GM21515 (cell line): ENCODE results near the gene TENT5A.
"Not testable (repeated sequence)": the region's sequence is repeated elsewhere in the genome, so short reads cannot be mapped to it uniquely, and the experiment has no call there.

ENCODE experiments used
- ATAC-seq: cut with Tn5 transposase; IDR thresholded peaks from one replicate; pipeline ENCODE4 v1.9.1; 2021; ENCODE audit not compliant: unreplicated experiment

The TENT5A gene

DNA sequence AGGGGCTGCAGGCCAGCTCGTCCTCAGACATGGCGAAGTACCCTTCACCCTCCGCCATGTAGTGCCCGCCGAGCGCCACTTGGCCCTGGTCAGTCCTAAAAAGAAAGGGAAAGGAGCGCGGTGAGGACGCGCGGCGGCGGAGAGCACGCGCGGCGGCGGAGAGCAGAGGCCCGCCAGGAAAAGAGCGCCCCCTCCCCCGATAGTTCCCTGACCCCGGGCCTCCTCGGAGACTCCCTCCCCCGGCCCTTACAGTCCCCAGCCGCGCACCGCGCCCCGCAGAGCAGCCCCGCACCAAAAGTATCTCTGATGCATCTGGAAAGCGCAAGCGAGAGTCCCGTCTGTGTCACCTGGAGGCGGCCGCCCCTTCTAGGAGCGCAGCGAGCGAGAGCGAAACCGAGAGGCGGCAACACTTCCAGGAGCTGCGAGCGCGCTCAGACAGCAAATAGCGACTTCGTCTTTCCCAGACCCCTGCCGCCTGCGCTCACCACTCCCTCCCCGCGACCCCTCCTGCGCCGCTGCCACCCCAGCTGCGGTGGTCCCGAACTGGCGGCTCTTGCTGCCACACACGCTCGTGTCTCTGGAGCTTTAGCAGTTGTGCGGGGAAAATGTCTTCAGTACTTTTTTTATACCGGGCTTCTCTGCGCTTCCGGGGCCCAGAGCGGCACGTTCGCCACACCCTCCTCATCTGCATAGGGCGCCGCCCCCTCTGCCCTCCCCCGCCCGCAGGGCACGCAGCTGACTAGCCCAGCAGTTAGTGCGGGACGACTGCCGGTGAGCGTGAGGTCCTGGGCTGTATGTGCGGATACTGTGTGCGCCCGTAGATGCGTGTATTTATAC lies at the start of gene TENT5A:
Gene TENT5A, minus strand, starts transcription at position 598 of the 837 bp plus-strand sequence. Its CDS starts 540 bp downstream, at position 58.
- ATAC-seq, result peak; percentile 78

DNA sequence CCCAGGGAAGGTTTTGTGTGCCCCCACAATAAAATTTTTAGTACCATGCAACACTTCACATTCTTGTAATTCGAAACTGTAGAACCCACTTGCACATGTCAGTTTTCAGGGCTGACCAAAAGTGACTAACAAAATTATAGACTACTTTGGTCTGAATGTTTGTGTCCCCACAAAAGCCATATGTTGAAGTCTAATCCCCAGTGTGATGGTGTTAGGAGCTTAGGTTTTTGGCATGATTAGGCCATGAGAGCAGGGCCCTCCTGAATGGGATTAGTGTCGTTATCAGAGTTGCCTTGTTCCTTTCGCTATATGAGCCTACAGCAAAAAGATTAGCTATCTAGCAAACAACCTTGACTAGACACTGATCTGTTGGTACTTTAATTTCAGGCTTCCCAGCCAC lies 49.0 kb upstream of the TENT5A start:
- no peak for ATAC-seq

DNA sequence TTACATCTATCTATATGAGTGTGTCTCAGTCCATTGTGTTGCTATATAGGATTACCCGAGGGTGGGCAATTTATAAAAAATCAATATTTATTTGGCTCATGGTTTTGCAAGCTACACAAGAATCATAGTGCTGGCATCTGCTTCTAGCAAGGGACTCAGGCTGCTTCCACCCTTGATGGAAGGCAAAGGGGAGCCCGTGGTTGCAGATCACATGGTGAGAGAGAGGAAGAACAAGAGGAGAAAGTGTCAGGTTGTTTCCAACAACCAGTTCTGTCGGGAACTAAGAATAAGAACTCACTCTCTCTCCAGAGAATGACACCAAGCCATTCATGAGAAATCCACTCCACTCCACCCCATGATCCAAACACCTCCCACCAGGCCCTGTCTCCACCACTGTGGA lies 48.2 kb upstream of the TENT5A start:
- ATAC-seq, result no peak

DNA sequence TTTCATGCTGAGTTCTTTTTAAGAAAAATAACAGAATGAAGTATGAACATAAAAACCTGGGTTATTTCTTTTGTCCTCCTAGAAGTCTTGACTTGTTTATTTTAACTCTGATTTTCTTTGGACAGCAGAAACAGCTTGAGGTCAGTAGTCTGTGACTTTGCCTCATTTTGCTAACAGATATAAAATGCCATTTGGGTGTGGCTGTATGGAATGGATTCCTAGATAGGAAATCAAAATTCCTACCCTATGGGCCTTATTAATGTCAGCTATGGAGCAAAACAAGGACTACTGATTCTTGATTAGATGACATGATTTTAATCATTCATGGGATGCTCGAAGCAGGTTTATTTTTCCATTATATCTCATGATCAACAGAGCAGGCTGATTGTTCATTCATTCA lies 46.8 kb upstream of the TENT5A start:
- ATAC-seq, result no peak

DNA sequence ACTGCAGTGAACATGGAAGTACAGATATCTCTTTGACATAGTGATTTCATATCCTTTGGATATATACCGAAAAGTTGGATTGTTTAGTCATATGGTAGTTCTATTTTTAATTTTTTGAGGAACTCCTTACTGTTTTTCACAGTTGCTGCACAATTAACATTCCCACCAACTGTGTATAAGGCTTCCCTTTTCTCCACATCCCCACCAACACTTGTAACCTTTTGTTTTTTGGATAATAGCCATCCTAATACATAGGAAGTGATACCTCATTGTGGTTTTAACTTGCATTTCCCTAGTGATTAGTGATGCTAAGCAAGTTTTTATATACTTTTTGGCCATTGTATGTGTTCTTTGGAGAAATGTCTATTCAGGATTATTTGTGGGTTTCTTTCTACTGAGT lies 45.1 kb upstream of the TENT5A start:
- ATAC-seq, result no peak

DNA sequence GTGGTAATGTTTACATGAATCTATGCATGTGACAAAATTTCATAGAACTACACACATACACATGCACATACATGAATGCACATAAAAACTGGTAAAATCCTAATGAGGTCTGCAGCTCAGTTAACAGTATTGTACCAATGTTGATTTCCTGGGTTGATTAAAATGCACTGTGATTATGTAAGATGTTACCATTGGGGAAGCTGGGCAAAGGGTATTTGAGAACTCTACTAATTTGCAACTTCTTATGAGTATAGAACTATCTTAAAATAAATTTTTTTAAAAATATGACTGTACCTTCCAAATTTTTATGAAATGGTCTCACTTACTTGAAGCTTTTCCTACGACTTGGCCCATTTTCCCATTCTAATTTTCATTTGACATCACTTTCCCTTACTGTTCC lies 43.4 kb upstream of the TENT5A start:
- ATAC-seq, result no peak

DNA sequence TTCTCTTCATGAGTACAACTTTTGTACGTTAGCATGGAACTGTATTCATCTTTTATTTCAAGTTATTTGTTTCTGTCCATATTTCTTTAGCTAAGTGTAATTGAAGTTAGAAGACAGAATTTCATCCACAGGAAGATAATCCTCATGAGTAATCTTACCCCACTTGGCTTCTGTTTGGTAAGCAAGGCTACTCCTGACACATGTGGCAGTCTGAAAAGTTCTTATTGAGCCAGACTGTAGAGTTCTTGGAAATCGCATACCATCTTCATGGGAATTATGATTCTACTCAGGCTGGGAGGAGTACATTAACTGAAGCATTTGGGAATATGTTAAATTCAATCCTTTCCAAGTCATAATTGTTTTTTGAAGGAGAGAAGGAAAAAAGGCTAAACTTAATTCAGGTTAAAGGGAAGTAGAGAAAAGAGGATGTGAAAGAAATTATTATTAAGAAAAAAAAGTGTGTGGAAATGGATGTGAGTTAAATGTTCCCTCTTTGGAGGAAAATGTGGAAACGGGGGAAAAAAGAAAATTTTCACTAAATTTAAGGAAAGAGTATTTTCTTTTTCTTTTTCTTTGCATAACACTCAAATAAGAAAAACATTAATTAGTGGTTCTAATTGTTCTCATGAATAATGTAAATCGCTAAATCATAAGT lies 41.5 kb upstream of the TENT5A start:
- ATAC-seq, result no peak

DNA sequence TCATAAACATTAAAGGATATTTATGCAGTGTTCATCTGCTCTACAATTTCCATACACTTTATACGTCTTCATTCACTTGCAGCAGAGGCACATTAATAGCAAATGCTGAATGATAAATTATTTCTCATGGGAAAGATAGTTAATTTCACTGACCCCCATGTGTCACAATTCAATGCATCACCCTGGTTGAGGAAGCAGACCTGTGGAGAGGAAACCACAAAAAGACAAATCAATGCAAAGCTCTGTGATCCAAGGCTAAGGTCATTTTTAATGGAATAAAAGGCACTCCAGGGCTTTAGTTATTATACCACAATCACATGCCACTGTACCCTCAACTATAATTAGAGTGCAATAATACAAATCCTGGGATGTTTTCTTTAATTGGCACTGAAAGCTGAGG lies 40.3 kb upstream of the TENT5A start:
- ATAC-seq, result no peak

DNA sequence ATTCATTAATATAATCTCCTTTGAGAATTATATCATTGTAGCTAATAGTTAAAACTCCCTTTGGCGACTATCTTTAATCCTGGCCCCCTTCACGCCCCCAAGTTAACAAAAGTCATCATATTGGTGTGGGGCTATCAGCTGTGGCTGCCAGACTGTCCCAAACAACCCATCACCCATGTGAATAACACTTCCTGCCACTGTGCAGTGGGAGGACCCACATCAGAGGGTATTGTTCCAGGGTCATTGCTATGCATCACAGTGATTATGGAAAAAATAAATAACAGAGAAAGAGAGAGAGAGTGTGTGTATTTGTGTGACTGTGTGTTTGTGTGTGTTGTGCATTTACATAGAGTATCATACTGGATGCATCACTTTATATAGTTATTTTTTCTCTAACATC lies 39.3 kb upstream of the TENT5A start:
- ATAC-seq, result no peak

DNA sequence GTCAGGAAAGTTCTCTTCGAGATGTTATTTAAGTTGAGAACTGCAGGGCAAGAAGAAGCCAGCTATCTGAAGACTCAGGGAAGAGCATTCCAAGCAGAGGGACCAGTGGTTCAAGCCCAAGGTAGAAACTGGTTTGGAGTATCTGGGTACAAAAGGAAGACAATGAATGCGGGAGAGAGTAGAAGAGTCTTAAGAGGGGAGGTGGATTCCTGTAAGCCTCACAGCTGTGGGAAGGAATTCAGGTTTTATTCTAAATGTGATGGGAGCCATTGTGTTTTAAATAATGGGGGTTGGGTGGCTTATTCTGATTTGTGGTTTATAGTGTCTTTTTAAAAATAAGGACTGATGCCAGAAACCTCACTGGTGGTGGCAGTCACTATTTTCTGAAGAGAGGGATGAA lies 37.6 kb upstream of the TENT5A start:
- ATAC-seq, result no peak

DNA sequence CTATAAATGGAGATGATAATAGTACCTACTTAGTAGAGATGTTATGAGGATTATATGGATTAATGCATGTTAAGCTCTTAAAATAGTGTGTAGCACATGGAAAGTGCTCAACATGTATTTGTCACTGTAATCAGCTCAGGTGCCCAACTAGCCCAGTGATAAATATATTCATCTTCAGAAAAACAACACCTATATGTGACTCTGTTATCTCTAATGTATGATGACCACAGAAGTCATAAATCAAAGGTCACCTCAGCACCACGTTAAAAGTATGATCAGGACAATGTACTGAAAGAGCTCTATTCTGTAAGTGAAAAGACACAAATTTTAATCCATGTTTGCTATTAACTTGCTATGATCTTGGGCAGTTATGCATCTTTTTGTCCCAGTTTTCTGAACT lies 36.8 kb upstream of the TENT5A start:
- ATAC-seq, result no peak

DNA sequence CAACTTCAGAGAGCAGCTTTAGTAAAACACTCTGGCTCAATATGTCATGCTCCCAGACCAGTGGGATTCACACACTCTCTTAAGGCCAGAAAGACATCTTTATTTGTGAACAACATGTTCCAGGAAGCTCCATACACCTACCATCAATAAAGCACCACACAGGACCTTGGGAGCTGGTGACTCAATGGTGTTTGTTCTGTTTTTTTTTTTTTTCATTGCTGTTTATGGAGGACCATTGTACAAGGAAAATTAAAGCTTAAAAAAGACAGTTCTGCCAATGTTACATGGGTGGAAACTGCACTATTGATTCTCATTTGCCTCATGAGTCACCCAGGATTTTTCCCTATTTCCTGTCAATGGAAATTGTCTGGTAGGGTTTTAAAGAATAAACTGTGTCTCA lies 36.3 kb upstream of the TENT5A start:
- no peak for ATAC-seq

DNA sequence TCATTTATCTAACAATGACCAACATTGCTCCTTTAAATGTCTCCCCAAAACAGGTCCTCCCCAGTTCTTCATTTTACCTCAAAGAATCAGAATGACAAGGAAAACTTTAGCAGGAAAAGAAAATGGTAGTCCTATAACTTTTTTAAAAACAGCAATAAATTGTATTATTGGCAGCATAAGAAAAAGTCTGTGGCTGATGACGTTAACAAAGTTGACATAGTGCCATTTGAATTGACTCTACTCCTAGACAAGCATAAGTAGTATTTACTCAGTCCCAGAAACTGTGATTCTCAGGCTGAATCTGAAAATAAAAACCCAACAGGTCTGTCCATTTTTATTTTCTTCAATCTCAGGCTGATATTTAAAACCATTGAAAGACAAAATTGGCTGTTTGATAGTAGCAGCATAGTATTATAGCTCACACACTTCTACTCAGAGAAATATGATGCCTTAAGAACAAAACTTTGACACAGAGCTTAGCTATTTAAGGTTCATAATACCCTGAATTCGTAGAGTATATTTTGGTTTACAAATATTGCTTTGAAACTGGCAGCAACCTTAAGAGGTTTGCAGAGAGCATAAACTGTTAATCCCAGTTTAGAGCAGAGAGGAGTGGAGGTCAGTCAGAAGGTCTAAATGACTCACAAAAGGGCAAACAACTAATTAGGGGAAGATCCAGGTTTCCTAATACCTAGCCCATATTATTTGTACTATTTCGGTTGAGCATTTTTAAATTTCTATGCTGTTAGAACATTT lies 35.0 kb upstream of the TENT5A start:
- no peak for ATAC-seq

DNA sequence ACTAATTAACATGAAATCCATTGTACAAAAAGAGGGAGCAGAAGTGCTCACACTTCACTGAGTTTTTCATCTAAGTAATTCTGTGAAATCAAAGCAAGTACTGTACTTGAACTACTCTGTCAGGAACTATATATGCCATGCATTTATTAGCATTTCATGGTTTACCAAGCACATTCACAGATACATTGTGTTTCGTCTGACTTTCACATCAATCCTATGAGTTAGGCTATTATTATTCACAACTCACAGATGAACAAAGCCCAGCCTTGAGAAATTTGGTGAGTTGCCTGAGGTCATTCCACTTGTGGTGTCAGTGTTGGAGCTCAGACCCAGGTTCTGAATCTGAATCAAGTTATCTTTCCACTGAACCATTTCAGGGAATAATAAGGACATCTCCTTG lies 33.7 kb upstream of the TENT5A start:
- no peak for ATAC-seq

DNA sequence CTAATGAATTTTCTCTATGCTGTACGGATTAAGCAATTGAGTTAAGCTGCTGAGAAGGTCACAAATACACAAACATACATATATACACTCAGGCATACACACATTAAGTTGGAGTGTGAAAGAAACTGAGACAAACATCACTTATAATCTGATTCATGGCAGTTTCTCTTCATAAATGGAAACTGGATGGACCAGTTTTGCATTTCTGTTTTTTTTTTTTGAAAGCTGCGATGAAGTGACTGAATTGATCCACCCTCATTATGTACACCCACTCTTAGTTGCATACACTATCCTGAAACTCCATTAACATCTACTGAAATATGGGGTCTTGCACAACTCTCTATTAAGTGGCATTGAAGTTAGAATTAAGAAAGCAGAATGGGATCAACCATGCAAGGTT lies 32.9 kb upstream of the TENT5A start:
- ATAC-seq, result no peak

DNA sequence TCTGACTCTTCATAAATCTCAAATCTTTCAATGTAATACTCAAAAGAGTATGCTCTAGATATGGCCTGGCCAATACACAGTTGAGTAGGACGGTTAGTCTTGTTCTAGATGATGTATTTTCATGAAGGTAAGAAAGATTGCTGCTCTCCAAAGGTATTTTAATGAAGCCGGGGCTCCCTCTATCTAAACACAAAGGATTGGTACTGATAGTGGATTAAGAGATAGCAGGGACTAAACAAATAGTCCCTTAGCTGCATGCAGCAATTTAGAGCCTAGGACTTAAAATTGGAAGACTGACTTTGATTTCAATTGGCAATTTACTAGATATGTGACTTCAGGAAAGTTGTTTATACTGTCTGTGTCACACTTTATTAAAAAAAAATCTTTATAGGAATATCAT lies 31.4 kb upstream of the TENT5A start:
- no peak for ATAC-seq

DNA sequence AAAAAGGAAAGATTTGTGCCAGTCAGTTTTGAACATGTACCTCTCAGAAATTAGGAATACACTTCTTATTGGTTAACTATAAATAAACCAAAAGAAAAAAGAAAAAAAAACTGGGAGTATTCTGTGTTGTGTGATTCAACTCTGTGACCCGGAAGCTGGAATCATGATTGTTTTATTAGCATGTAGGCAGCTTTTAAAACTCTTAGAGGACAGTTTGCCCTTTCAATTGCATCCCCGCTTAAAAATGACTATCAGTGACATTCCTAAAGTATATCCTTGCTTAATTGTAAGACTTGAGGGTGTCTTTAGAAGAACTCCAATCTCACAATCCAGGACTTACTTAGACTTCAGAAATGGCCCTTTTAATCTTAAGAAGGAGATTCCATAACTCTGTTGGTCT lies 29.1 kb upstream of the TENT5A start:
- no peak for ATAC-seq

DNA sequence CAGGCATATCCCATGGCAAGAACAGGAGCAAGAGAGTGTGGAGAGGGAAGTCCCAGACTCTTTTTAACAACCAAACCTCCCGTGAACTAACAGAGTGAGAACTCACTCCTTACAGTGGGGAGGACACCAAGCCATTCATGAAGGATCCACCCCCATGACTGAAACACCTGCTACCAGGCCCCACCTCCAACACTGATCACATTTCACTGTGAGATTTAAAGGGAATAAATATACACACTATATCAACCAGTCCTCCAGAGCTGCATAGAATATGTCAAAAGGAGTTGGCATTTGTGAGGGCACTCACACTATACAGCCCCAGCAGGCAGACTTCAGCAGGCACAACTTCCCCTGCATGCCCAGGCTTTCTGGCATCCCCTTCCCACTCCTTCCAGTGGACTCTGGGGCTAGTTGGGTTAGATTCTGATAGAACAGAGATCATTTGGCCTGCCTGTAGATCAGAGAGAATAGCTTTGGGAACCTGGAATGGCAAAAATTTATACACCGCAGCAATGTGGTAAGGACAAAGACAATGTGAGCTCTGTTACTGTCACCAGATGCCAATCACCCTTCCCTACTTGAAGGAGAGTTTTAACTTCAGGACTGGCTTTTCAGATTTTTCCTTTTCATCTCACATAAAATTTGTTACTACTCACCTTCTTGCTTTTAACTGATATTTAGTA lies 25.2 kb upstream of the TENT5A start:
- no peak for ATAC-seq

DNA sequence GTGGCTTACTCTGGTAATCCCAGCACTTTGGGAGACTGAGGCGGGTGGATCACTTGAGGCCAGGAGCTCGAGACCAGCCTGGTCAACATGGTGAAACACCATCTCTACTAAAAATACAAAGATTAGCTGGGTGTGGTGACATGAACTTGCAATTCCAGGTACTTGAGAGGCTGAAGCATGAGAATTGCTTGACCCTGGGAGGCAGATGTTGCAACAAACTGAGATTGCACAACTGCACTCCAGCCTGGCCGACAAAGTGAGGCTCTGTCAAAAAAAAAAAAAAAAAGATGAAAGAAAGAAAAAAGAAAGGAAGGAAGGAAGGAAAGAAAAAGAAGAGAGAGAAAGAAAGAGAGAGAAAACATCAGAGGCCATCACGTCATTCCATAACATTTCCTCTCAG lies 23.7 kb upstream of the TENT5A start:
- ATAC-seq, result not testable (repeated sequence)

DNA sequence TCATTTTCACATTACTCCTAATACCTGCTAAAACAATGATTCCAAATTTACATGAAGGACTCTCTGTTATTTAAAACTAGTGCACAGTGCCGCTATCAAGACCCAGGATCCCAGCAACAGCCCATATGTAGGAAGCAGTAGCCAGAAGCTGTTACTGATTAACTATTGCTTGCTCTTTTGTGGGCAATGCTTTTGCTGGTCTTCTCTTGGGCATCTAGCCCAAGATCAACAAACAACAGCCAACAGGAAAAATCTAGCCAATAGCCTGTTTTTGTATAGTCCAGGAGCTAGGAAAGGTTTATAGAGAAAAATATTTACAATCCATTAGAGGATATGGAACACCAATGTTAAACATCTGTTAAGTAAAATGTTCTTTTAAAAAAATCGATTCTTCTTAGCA lies 22.1 kb upstream of the TENT5A start:
- ATAC-seq, result no peak

DNA sequence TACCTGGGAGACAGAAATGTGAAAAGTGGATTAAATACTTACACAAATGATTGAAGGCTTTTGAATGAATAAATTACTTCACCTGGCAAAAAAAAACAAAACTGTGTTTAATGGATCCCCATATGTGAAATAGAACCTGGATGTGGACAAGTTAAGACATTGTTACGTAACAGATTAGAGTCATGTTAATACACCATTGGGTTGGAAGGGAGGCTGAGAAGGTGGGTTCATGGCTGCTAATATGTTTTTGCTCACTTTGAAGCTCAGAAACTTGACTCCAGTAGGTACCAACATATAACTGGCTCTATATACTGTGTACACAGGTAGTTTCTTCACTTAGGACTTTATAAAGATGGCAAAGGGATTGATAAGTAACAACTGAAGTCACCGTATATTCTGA lies 21.4 kb upstream of the TENT5A start:
- ATAC-seq, result no peak
